Stimulated activated effector memory CD8-positive, alpha-beta T cell treated with anti-CD3 and anti-CD28 coated beads, Interleukin-12 subunit alpha, Interleukin-12 subunit beta, amount 100 ng/mL, for 72 hours (primary cell): ENCODE results near the gene KDM6A.
"Not testable (repeated sequence)": the region's sequence is repeated elsewhere in the genome, so short reads cannot be mapped to it uniquely, and the experiment has no call there.

Source experiments
- ATAC-seq: fragments of 150-1000 bp; cut with Tn5 transposase; 2 replicates; pipeline ENCODE4 v1.10.0; 2021
- DNase-seq, 2 donors: peaks; one replicate each; pipeline ENCODE4 v3.0.0; 2021 to 2022; ENCODE audit warnings: low spot score in 2 of 2
- H3K27ac Mint-ChIP-seq: one replicate; pipeline ENCODE4 v1.8.0; 2022; ENCODE audit warnings: mild to moderate bottlenecking, mixed read lengths
- H3K36me3 Mint-ChIP-seq: one replicate; pipeline ENCODE4 v1.8.0; 2022; ENCODE audit warnings: mild to moderate bottlenecking, mixed read lengths
- H3K4me1 Mint-ChIP-seq: one replicate; pipeline ENCODE4 v1.8.0; 2022; ENCODE audit warnings: mixed read lengths
- H3K4me3 Mint-ChIP-seq: one replicate; pipeline ENCODE4 v1.8.0; 2022; ENCODE audit warnings: mild to moderate bottlenecking, mixed read lengths
- H3K9me3 Mint-ChIP-seq: one replicate; pipeline ENCODE4 v1.8.0; 2022; ENCODE audit warnings: mixed read lengths

KDM6A gene

DNA sequence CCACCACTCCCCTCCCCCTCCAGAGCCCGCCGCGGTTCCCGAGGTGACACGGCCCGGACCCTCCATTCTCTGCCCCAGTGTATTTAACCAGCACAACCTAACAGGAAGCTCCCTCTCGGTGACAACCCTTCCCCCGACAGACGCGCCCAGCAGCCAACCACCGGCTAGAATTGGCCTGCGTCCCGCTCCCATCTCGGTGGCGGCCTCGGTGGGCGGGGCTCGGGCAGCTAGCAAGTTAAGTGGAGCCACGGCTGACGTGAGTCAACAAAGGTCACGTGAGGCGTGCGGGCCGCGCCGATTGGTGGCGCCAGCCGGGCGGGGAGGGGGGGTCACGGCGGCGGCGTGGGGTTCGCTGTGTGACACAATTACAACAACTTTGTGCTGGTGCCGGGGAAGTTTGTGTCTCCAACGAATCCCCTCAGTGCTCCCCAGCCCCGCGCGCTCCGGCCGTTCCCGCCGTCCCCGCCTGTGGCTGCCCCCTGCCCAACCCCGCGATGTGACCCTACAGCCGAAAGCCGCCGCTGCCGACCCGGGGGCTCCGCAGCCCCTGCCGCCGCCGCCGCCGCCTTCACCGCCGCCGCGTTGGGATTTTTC lies at the start of gene KDM6A:
Gene KDM6A, plus strand, starts transcription at position 368 of the 594 bp plus-strand sequence. CDS start 364 bp downstream, outside the sequence.
- DNase-seq: peak; percentile 78 to 93
- Mint-ChIP-seq H3K4me3 (peak within 1 kb of the TSS; percentile 77), H3K9me3 (no peaks in the 10 kb centered on the region), H3K27ac (peak within 1 kb of the TSS; percentile 90), H3K36me3 (no peaks in the 10 kb centered on the region), H3K4me1 (no peaks in the 10 kb centered on the region)
- peak; percentile 93 for ATAC-seq

DNA sequence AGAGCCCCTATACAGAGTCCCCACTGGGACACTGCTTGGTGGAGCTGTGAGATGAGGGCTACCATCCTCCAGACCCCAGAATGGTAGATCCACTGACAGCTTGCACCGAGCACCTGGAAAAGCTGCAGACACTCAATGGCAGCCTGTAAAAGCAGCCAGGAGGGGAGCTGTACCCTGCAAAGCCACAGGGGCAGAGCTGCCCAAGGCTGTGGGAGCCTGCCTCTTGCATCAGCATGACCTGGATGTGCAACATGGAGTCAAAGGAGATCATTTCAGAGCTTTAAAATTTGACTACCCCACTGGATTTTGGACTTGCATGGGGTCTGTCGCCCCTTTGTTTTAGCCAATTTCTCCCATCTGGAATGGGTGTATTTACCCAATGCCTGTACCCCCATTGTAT lies 49.8 kb upstream of the KDM6A start:
- not testable (repeated sequence) for H3K27ac Mint-ChIP-seq, DNase-seq, H3K4me3 Mint-ChIP-seq, ATAC-seq, H3K36me3 Mint-ChIP-seq, H3K4me1 Mint-ChIP-seq, H3K9me3 Mint-ChIP-seq

DNA sequence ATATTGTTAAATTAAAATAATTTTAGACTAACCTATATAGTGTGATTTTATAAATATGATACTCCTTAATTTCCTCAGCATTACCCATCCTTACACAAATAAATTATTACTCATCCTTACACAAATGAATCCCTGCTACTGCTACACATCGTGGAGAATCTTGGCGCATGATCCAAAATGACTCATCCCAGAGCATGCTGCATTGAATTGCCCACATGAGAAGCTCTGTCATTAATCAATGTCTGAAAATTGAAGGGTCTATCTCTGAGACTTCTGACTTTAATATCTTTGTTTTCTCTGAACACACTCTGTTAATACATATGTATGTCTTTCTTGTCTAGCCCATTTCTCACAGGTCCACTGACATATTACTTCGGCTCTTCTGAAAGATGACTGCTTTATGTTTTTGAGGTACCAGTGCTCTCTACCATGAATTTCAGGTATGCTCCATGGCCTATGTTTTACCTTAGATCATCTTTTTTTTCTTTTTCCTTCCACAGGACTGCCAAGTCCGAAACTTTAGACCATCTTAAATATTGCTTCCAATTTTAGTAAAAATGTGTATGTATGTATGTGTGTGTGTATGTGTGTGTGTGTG lies 44.9 kb upstream of the KDM6A start:
- ATAC-seq (no peak), DNase-seq (no peak)
- H3K9me3 Mint-ChIP-seq: no peaks in the 10 kb centered on the region
- H3K4me1 Mint-ChIP-seq: no peaks in the 10 kb centered on the region
- H3K36me3 Mint-ChIP-seq: no peaks in the 10 kb centered on the region
- H3K27ac Mint-ChIP-seq: no peak overlapping the region
- H3K4me3 Mint-ChIP-seq: no peak overlapping the region

GRCh38 chrX:44829832-44830231 lies 43.2 kb upstream of the KDM6A start:
- no peaks in the 10 kb centered on the region for H3K36me3 Mint-ChIP-seq
- H3K9me3 Mint-ChIP-seq: no peaks in the 10 kb centered on the region
- ATAC-seq: no peak
- no peak overlapping the region for H3K27ac Mint-ChIP-seq
- DNase-seq: no peak
- no peak overlapping the region for H3K4me3 Mint-ChIP-seq
- no peaks in the 10 kb centered on the region for H3K4me1 Mint-ChIP-seq

GRCh38 chrX:44842550-44843317 lies 30.3 kb upstream of the KDM6A start:
- Mint-ChIP-seq H3K4me1 (no peaks in the 10 kb centered on the region), H3K36me3 (no peaks in the 10 kb centered on the region), H3K4me3 (no peak overlapping the region), H3K9me3 (no peaks in the 10 kb centered on the region), H3K27ac (no peak overlapping the region)
- ATAC-seq (no peak), DNase-seq (no peak)

DNA sequence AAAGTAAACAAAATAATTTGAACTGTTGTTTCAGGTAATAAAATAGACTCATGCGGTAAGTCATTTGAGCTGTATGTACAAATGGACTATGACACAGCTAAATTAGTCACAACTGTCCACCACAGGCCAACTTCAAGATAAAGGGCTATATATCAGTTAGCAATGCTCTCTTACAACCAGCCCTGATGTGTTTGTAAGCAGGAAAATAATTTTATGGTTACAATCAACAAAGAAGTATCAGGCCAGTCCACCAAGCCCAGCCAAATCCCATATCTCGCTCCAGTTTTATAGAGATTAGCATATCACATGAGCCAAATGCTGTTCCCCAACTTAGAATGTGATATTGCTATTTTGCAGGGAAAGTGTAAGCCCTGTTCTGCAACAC lies 29.7 kb upstream of the KDM6A start:
- Mint-ChIP-seq H3K27ac (no peak overlapping the region), H3K4me1 (no peaks in the 10 kb centered on the region), H3K36me3 (no peaks in the 10 kb centered on the region), H3K9me3 (no peaks in the 10 kb centered on the region), H3K4me3 (no peak overlapping the region)
- ATAC-seq: no peak
- no peak for DNase-seq

DNA sequence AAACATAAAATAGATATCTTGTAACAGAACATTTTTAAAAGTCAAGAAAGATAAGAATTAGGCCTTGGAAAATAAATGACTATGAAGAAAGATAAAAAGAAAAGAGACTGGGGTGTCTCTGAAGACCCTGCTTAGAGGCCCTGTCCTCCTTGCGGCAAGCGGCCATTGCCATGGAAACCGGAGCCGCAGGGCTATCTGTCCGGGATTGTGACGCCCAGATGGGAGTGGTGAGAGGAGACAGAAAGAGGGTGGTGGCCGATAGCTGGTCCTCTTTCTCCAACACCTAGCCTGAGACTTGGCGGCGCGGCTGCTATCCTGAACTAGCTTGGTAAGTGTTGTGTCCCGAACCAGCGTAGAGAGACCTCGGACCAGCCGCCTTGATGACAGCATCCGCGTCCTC lies 29.2 kb upstream of the KDM6A start, which contains the start of gene DUSP21:
Gene DUSP21, plus strand, starts transcription at position 269 of the 400 bp plus-strand sequence. Its CDS starts 112 bp downstream, at position 381.
- Mint-ChIP-seq H3K9me3 (no peaks in the 10 kb centered on the region), H3K27ac (no peak within 1 kb of the TSS), H3K36me3 (no peaks in the 10 kb centered on the region), H3K4me3 (no peak within 1 kb of the TSS), H3K4me1 (no peaks in the 10 kb centered on the region)
- no peak for ATAC-seq
- no peak for DNase-seq

DNA sequence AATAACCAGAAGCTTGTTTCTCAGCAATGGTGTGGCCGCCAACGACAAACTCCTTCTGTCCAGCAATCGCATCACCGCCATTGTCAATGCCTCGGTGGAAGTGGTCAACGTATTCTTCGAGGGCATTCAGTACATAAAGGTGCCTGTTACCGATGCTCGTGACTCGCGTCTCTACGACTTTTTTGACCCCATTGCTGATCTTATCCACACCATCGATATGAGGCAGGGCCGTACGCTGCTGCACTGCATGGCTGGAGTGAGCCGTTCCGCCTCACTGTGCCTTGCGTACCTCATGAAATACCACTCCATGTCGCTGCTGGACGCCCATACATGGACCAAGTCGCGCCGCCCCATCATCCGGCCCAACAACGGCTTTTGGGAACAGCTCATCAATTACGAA lies 28.8 kb upstream of the KDM6A start:
- ATAC-seq (no peak), DNase-seq (no peak)
- Mint-ChIP-seq H3K4me1 (no peaks in the 10 kb centered on the region), H3K36me3 (no peaks in the 10 kb centered on the region), H3K9me3 (no peaks in the 10 kb centered on the region), H3K27ac (no peak overlapping the region), H3K4me3 (no peak overlapping the region)

- H3K4me1 Mint-ChIP-seq, DNase-seq, H3K4me3 Mint-ChIP-seq, ATAC-seq, H3K36me3 Mint-ChIP-seq, H3K27ac Mint-ChIP-seq, H3K9me3 Mint-ChIP-seq: not testable (repeated sequence)
Observed at GRCh38 chrX:44850891-44851290, 22.1 kb upstream of the KDM6A start.

DNA sequence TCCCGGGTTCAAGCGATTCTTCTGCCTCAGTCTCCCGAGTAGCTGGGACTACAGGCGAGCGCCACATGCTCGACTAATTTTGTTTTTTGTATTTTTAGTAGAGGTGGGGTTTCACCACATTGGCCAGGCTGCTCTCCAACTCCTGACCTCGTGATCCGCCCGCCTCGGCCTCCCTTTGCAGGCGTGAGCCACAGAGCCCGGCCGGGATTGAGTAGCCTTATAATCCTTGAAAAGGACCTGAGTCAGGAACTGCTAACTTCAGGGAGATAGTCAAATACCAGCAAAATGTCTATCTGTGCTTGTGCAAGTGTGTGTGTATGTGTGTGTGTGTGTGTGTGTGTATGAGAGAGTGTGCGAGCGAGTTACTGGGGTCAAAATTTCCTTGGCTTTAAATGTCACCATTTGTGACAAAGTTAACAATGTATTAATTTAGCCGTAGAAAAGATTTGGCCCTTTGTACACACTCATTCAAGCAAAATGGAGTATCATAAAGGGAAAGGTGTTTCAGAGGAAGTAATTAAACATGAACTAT lies 1.8 kb upstream of the KDM6A start:
- DNase-seq (no peak), ATAC-seq (no peak)
- Mint-ChIP-seq H3K4me3 (peak overlapping the region; percentile 77), H3K9me3 (no peaks in the 10 kb centered on the region), H3K36me3 (no peaks in the 10 kb centered on the region), H3K4me1 (no peaks in the 10 kb centered on the region), H3K27ac (no peak overlapping the region)

- Mint-ChIP-seq H3K36me3 (no peaks in the 10 kb centered on the region), H3K27ac (peak overlapping the region; percentile 90), H3K9me3 (no peaks in the 10 kb centered on the region), H3K4me3 (peak overlapping the region; percentile 77), H3K4me1 (no peaks in the 10 kb centered on the region)
- DNase-seq (peak in 1 of 2 donors; percentile 4), ATAC-seq (peak; percentile 49)
Observed at GRCh38 chrX:44871931-44872820, 812 bp upstream of the KDM6A start.

- no peaks in the 10 kb centered on the region for H3K9me3 Mint-ChIP-seq
- ATAC-seq (peak; percentile 9), DNase-seq (peak; percentile 20 to 70)
- H3K27ac Mint-ChIP-seq: peak overlapping the region; percentile 90
- H3K4me1 Mint-ChIP-seq: no peaks in the 10 kb centered on the region
- peak overlapping the region; percentile 77 for H3K4me3 Mint-ChIP-seq
- no peaks in the 10 kb centered on the region for H3K36me3 Mint-ChIP-seq
Observed at GRCh38 chrX:44873415-44874276, 658 bp downstream of the KDM6A start.

DNA sequence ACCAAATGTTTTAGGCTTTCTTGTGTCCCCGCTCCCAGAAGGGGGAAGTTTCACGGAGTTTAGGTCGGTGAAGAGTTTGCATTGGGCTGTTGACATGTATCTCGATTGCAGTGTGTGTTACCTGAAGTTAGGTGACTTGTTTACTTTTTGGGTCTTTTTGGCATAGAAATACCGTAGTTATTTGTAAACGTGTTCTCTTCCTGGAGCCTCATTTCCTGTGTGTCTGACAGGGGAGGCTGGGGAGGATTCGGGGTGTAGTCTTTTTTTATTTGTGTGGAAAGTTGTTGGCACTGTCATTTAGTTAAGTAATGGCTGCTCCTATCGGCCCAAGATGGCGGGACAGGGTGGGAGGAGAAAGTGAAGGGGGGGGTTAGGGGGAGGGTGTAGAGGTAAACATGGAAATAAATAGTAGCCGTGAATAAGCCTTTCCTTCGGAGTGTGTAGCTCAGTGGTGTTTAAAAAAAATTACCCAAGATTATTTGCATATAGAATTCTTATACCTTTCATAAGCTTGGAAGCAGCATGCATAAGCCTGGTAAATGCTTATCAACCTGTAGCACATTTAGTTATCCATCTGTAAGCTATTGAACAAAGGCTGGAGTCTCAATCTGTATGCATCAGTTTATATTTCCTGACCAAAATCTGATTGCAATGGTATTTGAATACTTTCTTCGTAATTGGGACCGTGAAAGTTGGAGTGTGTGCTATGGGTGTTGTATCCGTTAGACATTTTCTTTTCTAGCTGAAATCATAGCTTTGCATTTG lies 1.6 kb downstream of the KDM6A start:
- Mint-ChIP-seq H3K4me1 (no peaks in the 10 kb centered on the region), H3K36me3 (no peaks in the 10 kb centered on the region), H3K9me3 (no peaks in the 10 kb centered on the region), H3K27ac (peak overlapping the region; percentile 90), H3K4me3 (peak overlapping the region; percentile 77)
- ATAC-seq: peak; percentile 41
- DNase-seq: peak in 1 of 2 donors; percentile 51

DNA sequence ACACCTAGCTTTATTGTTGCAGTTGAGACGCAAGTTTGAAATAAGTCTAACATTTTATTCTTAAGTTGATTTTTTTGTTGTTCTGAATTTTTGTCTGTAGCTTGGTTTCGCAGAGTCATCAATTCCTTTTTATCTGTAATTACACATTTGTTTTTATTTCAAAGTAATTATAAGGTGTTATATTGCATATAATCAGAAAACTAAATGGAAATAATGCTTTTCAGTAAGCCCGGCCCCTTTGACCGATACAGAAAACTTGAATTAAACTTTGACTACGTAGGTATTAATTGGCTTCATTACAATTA lies 2.1 kb downstream of the KDM6A start:
- Mint-ChIP-seq H3K9me3 (no peaks in the 10 kb centered on the region), H3K27ac (peak overlapping the region; percentile 90), H3K4me3 (peak overlapping the region; percentile 77), H3K36me3 (no peaks in the 10 kb centered on the region), H3K4me1 (no peaks in the 10 kb centered on the region)
- DNase-seq (no peak), ATAC-seq (no peak)
